HFF-Myc (cell line): Measurements from ENCODE around the gene NR2F6.

Source experiments
- DNase-seq: peaks from one replicate; pipeline ENCODE4 v3.0.0-alpha.2; 2011; ENCODE audit warnings: low read depth; ENCODE audit errors: extremely low read depth
- H3K4me3 ChIP-seq: replicated peaks from 2 replicates; pipeline ENCODE4 v1.5.1; 2011; ENCODE audit warnings: low read depth, mild to moderate bottlenecking, control low read depth, low read length
- TF ChIP-seq, protein P1 (sequence below): IDR thresholded peaks from 2 replicates; pipeline ENCODE4 v1.5.1; 2012; ENCODE audit warnings: mild to moderate bottlenecking, low read depth, low read length, control low read depth; ENCODE audit errors: missing control alignments

NR2F6 gene

GRCh38 chr19:17245535-17245984 lies at the start of gene NR2F6:
TSS of gene NR2F6 (minus strand) at chr19:17245919. CDS start at chr19:17245220, 699 bp downstream.
- peak within 1 kb of the TSS; percentile 86 for H3K4me3 ChIP-seq
- TF ChIP-seq, protein P1, sequence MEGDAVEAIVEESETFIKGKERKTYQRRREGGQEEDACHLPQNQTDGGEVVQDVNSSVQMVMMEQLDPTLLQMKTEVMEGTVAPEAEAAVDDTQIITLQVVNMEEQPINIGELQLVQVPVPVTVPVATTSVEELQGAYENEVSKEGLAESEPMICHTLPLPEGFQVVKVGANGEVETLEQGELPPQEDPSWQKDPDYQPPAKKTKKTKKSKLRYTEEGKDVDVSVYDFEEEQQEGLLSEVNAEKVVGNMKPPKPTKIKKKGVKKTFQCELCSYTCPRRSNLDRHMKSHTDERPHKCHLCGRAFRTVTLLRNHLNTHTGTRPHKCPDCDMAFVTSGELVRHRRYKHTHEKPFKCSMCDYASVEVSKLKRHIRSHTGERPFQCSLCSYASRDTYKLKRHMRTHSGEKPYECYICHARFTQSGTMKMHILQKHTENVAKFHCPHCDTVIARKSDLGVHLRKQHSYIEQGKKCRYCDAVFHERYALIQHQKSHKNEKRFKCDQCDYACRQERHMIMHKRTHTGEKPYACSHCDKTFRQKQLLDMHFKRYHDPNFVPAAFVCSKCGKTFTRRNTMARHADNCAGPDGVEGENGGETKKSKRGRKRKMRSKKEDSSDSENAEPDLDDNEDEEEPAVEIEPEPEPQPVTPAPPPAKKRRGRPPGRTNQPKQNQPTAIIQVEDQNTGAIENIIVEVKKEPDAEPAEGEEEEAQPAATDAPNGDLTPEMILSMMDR = no peak
- no peak for DNase-seq

- peak overlapping the region; percentile 61; the same call in 1 of the 2 replicates for H3K4me3 ChIP-seq
- DNase-seq = no peak
- TF ChIP-seq, protein P1 = no peak
Observed at GRCh38 chr19:17294051-17294891, 48.6 kb upstream of the NR2F6 start.

DNA sequence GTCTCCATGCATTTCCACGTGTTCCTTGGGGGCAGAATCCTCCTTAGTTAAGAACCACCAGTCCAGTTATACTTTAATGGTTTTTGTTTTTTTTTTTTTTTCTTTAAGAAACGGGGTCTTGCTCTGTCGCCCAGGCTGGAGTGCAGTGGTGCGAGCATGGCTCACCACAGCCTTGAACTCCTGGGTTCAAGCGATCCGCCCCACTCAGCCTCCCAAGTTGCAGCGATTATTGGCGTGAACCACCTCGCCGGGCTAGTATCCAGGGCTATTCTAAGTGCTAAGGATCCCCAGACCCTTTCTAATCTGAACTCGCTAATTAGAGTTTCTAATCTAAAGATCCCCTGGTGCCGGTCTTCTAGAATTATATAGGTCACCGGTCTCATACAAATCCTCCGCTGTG lies 47.9 kb upstream of the NR2F6 start:
- DNase-seq = no peak
- TF ChIP-seq, protein P1 = no peak
- peak overlapping the region; percentile 61 for H3K4me3 ChIP-seq

GRCh38 chr19:17292301-17293074 lies 46.8 kb upstream of the NR2F6 start:
- peak overlapping the region; percentile 61 for H3K4me3 ChIP-seq
- peak; percentile 92 for DNase-seq
- TF ChIP-seq, protein P1 = peak; percentile 65

GRCh38 chr19:17289489-17289888 lies 43.8 kb upstream of the NR2F6 start:
- TF ChIP-seq, protein P1 = no peak
- no peak overlapping the region for H3K4me3 ChIP-seq
- peak; percentile 57 for DNase-seq

DNA sequence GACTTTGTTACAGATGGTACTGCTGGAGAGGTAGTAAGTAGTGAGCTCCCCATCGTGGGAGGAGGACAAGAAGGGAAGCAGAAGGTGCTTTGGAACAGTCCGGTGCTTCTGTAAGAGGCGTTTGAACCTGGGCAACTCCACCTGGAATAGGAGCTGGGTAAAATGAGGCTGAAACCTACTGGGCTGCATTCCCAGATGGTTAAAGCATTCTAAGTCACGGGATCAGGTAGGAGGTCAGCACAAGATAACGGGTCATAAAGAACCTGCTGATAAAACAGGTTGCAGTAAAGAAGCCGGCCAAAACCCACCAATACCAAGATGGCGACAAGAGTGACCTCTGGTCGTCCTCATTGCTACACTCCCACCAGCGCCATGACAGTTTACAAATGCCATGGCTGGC lies 41.0 kb upstream of the NR2F6 start:
- H3K4me3 ChIP-seq = no peak overlapping the region
- TF ChIP-seq, protein P1 = no peak
- DNase-seq = no peak
